Fibroblast of lung (primary cell): Measurements from ENCODE around the gene CABP1. TPM values are rescaled to one million over a fixed set of nuclear protein-coding genes. Genes with fewer than 3 reads are reported as not detected.
A peak's percentile ranks its signal among the peaks of the same experiment; 100 is the strongest.

ENCODE experiments used
- DNase-seq, 2 donors: peaks; one replicate each; pipeline versions ENCODE4 v3.0.0 to v3.0.0-alpha.2; 2010; ENCODE audit warnings: low read depth in 2 of 2
- H2AFZ ChIP-seq: 2 replicates; pipeline ENCODE4 v1.5.1; 2012; ENCODE audit warnings: low read length, control low read depth, inconsistent platforms
- H3K27ac ChIP-seq: 2 replicates; pipeline ENCODE4 v1.5.1; 2011; ENCODE audit warnings: low read length, control low read depth; ENCODE audit not compliant: insufficient read depth
- H3K27me3 ChIP-seq: 2 replicates; pipeline ENCODE4 v1.5.1; 2011; ENCODE audit warnings: mild to moderate bottlenecking, low read length; ENCODE audit not compliant: control insufficient read depth, insufficient read depth
- H3K36me3 ChIP-seq: 2 replicates; pipeline ENCODE4 v1.5.1; 2011; ENCODE audit warnings: low read length; ENCODE audit not compliant: control insufficient read depth, insufficient read depth
- H3K4me1 ChIP-seq: 2 replicates; pipeline ENCODE4 v1.5.1; 2011; ENCODE audit warnings: low read length; ENCODE audit not compliant: control insufficient read depth, insufficient read depth; ENCODE audit errors: extremely low read depth
- H3K4me2 ChIP-seq: 2 replicates; pipeline ENCODE4 v1.5.1; 2011; ENCODE audit warnings: low read length, control low read depth; ENCODE audit not compliant: insufficient read depth; ENCODE audit errors: extremely low read depth
- H3K4me3 ChIP-seq, 4 experiments: fragments of 200-600 bp in 1 of 4; sonication (generic) in 1 of 4; replicated peaks in 1 of 4; 2 replicates each; pipeline ENCODE4 v1.5.1; 2011 to 2016; ENCODE audit warnings: low read length in 4 of 4, low read depth in 3 of 4, mild to moderate bottlenecking in 3 of 4, control low read depth in 2 of 4, inconsistent platforms in 1 of 4, mixed read lengths in 1 of 4; ENCODE audit not compliant: insufficient read depth in 1 of 4; ENCODE audit errors: control extremely low read depth in 1 of 4
- H3K79me2 ChIP-seq: 2 replicates; pipeline ENCODE4 v1.5.1; 2012; ENCODE audit warnings: mild to moderate bottlenecking, low read length, inconsistent platforms; ENCODE audit not compliant: control insufficient read depth, insufficient read depth
- H3K9ac ChIP-seq: 2 replicates; pipeline ENCODE4 v1.5.1; 2011; ENCODE audit warnings: mild to moderate bottlenecking, low read length, control low read depth; ENCODE audit not compliant: insufficient read depth
- H3K9me3 ChIP-seq: 2 replicates; pipeline ENCODE4 v1.5.1; 2012; ENCODE audit warnings: low read depth, low read length; ENCODE audit not compliant: control insufficient read depth, insufficient read depth
- H4K20me1 ChIP-seq: 2 replicates; pipeline ENCODE4 v1.5.1; 2011; ENCODE audit warnings: low read length; ENCODE audit not compliant: control insufficient read depth, insufficient read depth; ENCODE audit errors: extremely low read depth
- EZH2 ChIP-seq: IDR thresholded peaks from 2 replicates; pipeline ENCODE4 v1.5.1; 2012; ENCODE audit warnings: low read length, control low read depth, mild to moderate bottlenecking; ENCODE audit errors: missing control alignments
- polyA plus RNA-seq, 2 donors: library from polyadenylated mRNA; depleted of rRNA in 1 of 2; stranded (reverse) in 1 of 2; unstranded in 1 of 2; fragments of >200 nt; gene quantifications; 2 replicates each; pipeline ENCODE4 v1.2.1, GENCODE V29; 2011 to 2012; ENCODE audit warnings: missing spikeins in 1 of 2
- total RNA-seq: library from RNA; depleted of rRNA; stranded (reverse); fragments of >200 nt; gene quantifications from 2 replicates; pipeline ENCODE4 v1.2.1, GENCODE V29; 2014
- TF ChIP-seq, protein P1 (sequence below), 2 donors: IDR thresholded peaks in 1 of 2; conservative IDR thresholded peaks in 1 of 2; 1 replicate in 1 of 2; 2 replicates in 1 of 2; pipeline ENCODE4 v1.5.1; 2011 to 2012; ENCODE audit warnings: low read length in 2 of 2, control low read depth in 1 of 2, inconsistent platforms in 1 of 2, low read depth in 1 of 2, mild to moderate bottlenecking in 1 of 2

CABP1 gene
- total and polyA plus RNA-seq, 2 donors (not counting 1 experiment from before 2014, with no cell fraction given) = 0.36 TPM; not detected in 1

DNA sequence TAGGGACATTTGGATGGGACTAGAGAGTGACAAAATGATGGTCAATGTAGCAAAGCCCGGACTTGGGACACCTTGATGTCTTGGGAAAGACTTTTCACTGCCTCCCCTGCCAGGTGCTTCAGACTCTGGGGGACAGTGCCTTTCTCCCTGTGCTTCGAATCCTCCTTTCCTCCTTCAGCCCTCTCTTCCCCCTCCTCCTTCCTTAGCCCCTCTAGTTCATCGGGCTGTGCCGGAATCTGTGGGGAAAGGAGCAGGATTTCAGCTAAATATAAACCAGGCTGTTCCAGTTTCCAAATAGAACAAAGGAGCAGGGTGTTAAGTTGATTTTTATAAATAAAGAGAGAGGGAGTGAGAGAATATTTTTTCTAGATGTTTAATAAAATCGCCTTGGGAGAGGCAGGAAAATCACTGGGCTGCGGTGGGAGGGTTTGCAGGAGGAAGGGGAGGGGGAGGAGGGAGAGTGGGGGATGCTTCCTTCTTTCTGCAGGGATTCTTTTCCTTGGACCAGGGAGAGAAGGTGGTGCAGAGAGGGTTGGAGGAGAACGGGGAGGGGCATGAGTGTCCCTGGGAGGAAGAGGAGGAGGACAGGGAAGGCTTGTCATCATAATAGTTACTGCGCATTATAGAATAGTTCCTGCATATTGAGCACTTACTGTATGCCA is 21.3 kb upstream of the CABP1 start:
- Histone ChIP-seq H3K4me3 (no peak overlapping the region), H3K27ac (no peak overlapping the region), H3K9me3 (no peaks in the 10 kb centered on the region), H3K79me2 (no peaks in the 10 kb centered on the region), H3K36me3 (no peaks in the 10 kb centered on the region), H3K4me2 (no peak overlapping the region), H3K27me3 (peaks cover 15% of the 10 kb centered on the region), H3K4me1 (no peaks in the 10 kb centered on the region), H2AFZ (no peak overlapping the region), H4K20me1 (no peaks in the 10 kb centered on the region), H3K9ac (no peak overlapping the region)
- DNase-seq = no peak
- TF ChIP-seq EZH2 = no peak
- TF ChIP-seq, protein P1, sequence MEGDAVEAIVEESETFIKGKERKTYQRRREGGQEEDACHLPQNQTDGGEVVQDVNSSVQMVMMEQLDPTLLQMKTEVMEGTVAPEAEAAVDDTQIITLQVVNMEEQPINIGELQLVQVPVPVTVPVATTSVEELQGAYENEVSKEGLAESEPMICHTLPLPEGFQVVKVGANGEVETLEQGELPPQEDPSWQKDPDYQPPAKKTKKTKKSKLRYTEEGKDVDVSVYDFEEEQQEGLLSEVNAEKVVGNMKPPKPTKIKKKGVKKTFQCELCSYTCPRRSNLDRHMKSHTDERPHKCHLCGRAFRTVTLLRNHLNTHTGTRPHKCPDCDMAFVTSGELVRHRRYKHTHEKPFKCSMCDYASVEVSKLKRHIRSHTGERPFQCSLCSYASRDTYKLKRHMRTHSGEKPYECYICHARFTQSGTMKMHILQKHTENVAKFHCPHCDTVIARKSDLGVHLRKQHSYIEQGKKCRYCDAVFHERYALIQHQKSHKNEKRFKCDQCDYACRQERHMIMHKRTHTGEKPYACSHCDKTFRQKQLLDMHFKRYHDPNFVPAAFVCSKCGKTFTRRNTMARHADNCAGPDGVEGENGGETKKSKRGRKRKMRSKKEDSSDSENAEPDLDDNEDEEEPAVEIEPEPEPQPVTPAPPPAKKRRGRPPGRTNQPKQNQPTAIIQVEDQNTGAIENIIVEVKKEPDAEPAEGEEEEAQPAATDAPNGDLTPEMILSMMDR (conservative IDR thresholded peaks at IDR 0.05 in 1 of 2, IDR thresholded peaks at IDR 0.05 in 1 of 2; ENCODE audit: low read depth in 1 of 2, low read length in 2 of 2) = no peak

DNA sequence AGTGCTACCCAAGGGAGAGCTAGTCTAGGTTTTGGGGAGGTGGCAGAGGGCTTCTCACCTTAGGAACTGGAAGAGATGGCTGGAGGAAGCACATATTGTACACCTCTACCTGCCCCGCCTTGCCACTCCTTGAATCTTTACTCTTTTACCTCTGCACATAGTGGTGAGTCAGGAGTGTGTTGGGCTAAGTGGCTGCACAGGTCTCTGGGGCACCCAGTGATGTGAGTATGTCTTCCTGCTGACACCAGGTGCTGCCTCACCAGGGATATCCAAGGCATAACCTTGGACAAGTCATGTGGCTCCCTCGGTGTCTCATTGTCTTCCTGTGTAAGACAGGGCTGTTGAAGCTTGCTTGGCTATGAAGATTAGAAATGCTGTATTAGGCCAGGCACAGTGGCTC is 19.8 kb upstream of the CABP1 start:
- no peak overlapping the region for H3K4me3 ChIP-seq
- H3K79me2 ChIP-seq = no peaks in the 10 kb centered on the region
- H4K20me1 ChIP-seq = no peaks in the 10 kb centered on the region
- H2AFZ ChIP-seq = no peak overlapping the region
- H3K27ac ChIP-seq = no peak overlapping the region
- no peaks in the 10 kb centered on the region for H3K9me3 ChIP-seq
- no peak overlapping the region for H3K9ac ChIP-seq
- no peak overlapping the region for H3K4me2 ChIP-seq
- peaks cover 15% of the 10 kb centered on the region for H3K27me3 ChIP-seq
- no peak for TF ChIP-seq EZH2
- TF ChIP-seq, protein P1 (conservative IDR thresholded peaks at IDR 0.05 in 1 of 2, IDR thresholded peaks at IDR 0.05 in 1 of 2; ENCODE audit: low read depth in 1 of 2, low read length in 2 of 2) = no peak
- H3K4me1 ChIP-seq = no peaks in the 10 kb centered on the region
- H3K36me3 ChIP-seq = no peaks in the 10 kb centered on the region
- DNase-seq = no peak

DNA sequence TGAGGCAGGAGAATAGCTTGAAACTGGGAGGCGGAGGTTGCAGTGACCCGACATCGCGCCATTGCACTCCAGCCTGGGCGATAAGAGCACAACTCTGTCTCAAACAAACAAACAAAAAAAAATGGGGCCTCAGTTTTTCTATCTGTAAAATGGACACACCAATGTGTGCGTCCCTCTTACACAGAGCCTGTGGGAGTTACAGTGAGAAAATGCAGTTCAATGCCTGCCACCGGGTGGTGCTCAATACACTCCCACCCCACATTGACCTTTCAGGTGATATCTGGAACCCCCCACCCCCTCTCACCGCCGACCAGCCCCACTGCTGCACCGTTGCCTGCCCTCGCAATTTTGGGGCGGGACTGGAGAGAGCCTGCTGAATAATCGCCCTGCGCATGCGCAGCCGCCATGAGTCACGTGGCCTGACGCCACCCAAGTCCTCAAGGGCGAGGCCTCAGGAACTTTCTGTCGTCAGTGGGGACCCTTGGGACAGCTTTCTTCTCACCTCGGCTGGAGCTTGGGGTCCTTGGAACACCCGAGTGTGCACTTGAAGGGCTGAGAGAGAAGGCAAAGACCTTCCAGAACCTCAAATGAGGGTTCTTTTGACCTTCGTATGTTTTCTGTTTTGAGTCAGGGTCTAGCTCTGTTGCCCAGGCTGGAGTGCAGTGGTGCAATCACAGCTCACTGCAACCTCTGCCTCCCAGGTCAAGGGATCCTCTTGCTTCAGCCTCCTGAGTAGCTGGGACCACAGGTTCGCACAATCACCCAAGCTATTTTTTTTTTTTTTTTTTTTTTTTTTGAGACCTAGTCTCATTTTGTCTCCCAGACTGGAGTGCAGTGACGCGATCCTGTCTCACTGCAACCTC is 14.6 kb upstream of the CABP1 start:
- no peak overlapping the region for H3K4me3 ChIP-seq
- H2AFZ ChIP-seq = no peak overlapping the region
- H3K27ac ChIP-seq = no peak overlapping the region
- no peaks in the 10 kb centered on the region for H3K4me1 ChIP-seq
- H3K36me3 ChIP-seq = no peaks in the 10 kb centered on the region
- no peak for DNase-seq
- peaks cover 3% of the 10 kb centered on the region for H3K27me3 ChIP-seq
- no peaks in the 10 kb centered on the region for H3K9me3 ChIP-seq
- no peak overlapping the region for H3K9ac ChIP-seq
- H3K79me2 ChIP-seq = no peaks in the 10 kb centered on the region
- no peaks in the 10 kb centered on the region for H4K20me1 ChIP-seq
- no peak overlapping the region for H3K4me2 ChIP-seq
- TF ChIP-seq, protein P1 (conservative IDR thresholded peaks at IDR 0.05 in 1 of 2, IDR thresholded peaks at IDR 0.05 in 1 of 2; ENCODE audit: low read depth in 1 of 2, low read length in 2 of 2) = peak in 1 of 2 donors; percentile 11
- no peak for TF ChIP-seq EZH2
